ENCODE results near the gene ITM2A. TPM values are rescaled to one million over a fixed set of nuclear protein-coding genes. Genes with fewer than 3 reads are reported as not detected.

Gene ITM2A
- 10 to 100 TPM in 3 of 4 donors, 1 to 10 TPM in 1; 9.8 to 26.4 (median 13.4) TPM for total RNA-seq

DNA sequence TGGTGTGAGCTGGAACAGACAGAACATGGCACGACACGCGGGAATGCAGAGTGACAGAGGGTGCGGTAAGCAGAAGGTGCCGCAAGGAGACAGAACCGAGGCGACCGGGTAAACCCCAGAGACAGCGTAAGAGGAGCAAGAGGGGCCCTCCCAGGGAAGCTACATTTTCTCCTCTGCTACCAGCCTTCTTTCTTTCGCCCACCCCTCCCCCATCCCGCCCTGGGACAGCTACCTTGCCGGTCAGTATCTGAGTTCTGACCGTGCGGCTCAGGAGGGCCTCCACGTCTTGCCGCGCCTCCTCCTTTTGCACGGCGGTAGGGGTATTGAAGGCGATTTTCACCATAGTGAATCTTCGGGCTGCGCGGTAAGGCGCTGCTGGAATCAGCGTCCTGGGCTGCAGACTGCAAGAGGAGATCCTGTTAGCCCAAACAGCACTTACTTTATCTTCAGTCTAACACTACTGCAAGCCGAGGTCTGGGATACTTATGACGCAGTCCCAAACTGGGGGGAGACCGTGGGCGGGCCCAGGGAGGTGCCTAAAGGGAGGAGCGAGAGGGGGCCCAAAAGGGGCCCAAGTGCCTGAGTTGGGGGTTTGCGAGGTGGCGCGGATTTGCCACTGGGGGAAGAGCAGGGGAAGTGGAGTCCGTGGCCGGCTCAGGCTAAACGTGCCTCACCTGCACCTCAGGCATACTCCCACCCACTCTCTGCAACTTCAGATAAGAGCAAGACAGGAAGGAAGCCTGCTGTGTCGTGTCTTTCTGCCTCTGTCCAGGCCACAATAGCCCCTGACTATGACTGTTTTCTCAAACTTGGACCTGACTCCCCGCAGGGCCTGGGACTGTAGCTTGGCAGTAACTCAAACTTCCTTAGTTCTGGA is at the start of gene ITM2A:
ITM2A (minus strand) TSS at position 462 of the 877 bp plus-strand sequence; CDS start at position 343, 119 bp downstream.
- Histone ChIP-seq H3K36me3 (no peaks in the 10 kb centered on the region), H3K4me1 (no peaks in the 10 kb centered on the region), H3K27ac (peak within 1 kb of the TSS; percentile 61 to 78 (median 74)), H3K27me3 (no peaks in the 10 kb centered on the region), H3K9me3 (no peaks in the 10 kb centered on the region), H3K4me3 (peak within 1 kb of the TSS; percentile 49 to 56 (median 54))
- DNase-seq, result peak; percentile 51 to 75 (median 63)
- TF ChIP-seq, protein P1, sequence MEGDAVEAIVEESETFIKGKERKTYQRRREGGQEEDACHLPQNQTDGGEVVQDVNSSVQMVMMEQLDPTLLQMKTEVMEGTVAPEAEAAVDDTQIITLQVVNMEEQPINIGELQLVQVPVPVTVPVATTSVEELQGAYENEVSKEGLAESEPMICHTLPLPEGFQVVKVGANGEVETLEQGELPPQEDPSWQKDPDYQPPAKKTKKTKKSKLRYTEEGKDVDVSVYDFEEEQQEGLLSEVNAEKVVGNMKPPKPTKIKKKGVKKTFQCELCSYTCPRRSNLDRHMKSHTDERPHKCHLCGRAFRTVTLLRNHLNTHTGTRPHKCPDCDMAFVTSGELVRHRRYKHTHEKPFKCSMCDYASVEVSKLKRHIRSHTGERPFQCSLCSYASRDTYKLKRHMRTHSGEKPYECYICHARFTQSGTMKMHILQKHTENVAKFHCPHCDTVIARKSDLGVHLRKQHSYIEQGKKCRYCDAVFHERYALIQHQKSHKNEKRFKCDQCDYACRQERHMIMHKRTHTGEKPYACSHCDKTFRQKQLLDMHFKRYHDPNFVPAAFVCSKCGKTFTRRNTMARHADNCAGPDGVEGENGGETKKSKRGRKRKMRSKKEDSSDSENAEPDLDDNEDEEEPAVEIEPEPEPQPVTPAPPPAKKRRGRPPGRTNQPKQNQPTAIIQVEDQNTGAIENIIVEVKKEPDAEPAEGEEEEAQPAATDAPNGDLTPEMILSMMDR (IDR thresholded peaks at IDR 0.05), result no peak
- TF ChIP-seq POLR2A (IDR thresholded peaks at IDR 0.05), result peak in 1 of 2 donors; percentile 12

DNA sequence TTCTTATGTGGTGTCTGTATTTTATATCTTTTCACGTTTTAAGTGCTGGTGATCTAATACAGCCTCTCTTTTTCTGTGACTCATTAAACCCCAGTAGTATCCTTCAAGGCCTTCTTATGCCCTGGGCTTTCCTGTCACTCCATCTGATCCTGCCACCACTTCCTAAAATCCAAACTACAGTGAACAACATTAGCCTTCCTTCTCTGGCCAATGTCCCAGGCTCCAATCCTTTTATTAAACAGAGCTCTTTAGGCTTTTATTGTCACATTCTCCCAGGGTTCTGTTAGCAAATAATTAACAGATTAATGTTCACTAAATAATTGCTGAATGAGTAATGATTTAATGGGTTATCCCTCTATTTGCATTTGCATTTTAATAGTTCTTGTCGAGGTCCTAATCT is 47.9 kb upstream of the ITM2A start:
- Histone ChIP-seq H3K27ac (no peak overlapping the region), H3K9me3 (no peaks in the 10 kb centered on the region), H3K4me1 (no peaks in the 10 kb centered on the region), H3K4me3 (no peak overlapping the region), H3K27me3 (no peaks in the 10 kb centered on the region), H3K36me3 (no peaks in the 10 kb centered on the region)
- DNase-seq, result no peak
- TF ChIP-seq, protein P1 (IDR thresholded peaks at IDR 0.05), result no peak
- no peak for TF ChIP-seq POLR2A (IDR thresholded peaks at IDR 0.05)

DNA sequence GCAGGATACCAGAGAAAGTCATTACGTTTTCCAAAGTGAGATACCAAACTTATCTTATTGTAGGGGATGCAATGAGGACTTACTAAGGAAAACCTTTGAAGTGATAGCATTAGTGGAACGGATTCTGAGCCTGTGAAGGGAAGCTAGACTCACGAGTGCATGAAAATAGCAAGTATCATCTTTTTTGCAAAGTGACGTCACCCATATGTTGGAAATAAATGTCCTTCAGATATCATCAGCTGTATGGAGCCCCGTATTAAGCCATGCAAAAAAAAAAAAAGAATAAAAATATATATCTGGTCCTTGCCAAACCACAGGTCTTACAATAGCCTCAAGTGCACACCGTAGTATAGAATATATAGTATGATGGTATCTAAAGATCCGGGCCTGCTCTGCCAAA is 46.8 kb upstream of the ITM2A start:
- H3K27me3 ChIP-seq, result no peaks in the 10 kb centered on the region
- no peaks in the 10 kb centered on the region for H3K36me3 ChIP-seq
- no peaks in the 10 kb centered on the region for H3K9me3 ChIP-seq
- no peak overlapping the region for H3K27ac ChIP-seq
- H3K4me3 ChIP-seq, result no peak overlapping the region
- DNase-seq, result no peak
- TF ChIP-seq, protein P1 (IDR thresholded peaks at IDR 0.05), result no peak
- no peak for TF ChIP-seq POLR2A (IDR thresholded peaks at IDR 0.05)
- no peaks in the 10 kb centered on the region for H3K4me1 ChIP-seq

DNA sequence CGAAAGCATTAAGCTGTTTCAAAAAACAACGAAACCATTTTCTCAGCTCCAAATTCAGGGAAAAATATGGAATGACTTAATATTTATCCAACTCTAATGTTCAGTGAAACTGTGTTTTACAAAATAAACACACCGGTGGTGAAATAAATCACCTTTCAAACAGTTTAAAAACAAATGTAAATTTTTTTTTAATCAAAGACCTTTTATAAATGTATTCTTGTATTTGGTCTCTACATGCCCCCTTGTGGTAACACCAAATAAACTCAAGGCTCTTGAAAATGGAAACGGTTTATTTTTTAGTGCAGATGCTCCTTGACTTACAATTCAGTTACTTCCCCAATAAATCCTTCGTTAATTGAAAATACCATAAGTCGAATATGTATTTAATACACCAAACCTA is 45.8 kb upstream of the ITM2A start:
- no peaks in the 10 kb centered on the region for H3K27me3 ChIP-seq
- no peaks in the 10 kb centered on the region for H3K9me3 ChIP-seq
- no peak for DNase-seq
- H3K36me3 ChIP-seq, result no peaks in the 10 kb centered on the region
- no peak for TF ChIP-seq POLR2A (IDR thresholded peaks at IDR 0.05)
- TF ChIP-seq, protein P1 (IDR thresholded peaks at IDR 0.05), result peak; percentile 28 to 37 (median 32)
- H3K4me1 ChIP-seq, result no peaks in the 10 kb centered on the region
- H3K4me3 ChIP-seq, result no peak overlapping the region
- H3K27ac ChIP-seq, result no peak overlapping the region

DNA sequence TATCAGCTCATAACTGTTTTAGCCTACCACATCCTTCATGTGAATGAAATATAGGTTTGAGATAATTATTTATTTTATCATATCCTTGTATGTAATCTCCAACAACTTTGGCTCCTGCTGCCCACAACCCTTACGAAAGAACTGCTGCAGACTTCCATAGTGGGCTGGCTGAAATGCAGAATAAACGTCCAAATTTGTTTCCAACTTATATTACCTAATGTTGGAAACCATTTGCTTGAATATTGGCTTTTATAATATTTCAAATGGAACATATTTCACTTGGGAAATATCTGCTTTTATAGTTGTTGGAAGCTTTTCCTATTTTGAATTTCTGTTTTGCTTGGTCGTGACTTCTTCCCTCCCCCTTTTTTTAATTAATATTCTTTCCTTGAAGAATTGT is 45.0 kb upstream of the ITM2A start:
- TF ChIP-seq, protein P1 (IDR thresholded peaks at IDR 0.05), result no peak
- no peak for TF ChIP-seq POLR2A (IDR thresholded peaks at IDR 0.05)
- Histone ChIP-seq H3K4me1 (no peaks in the 10 kb centered on the region), H3K4me3 (no peak overlapping the region), H3K27me3 (no peaks in the 10 kb centered on the region), H3K36me3 (no peaks in the 10 kb centered on the region), H3K27ac (no peak overlapping the region), H3K9me3 (no peaks in the 10 kb centered on the region)
- no peak for DNase-seq

Measured in Peyer's patch (tissue), 4 donors.